ENCODE results near the gene SLC25A18. TPM values are rescaled to one million over a fixed set of nuclear protein-coding genes. Genes with fewer than 3 reads are reported as not detected.
"Not testable (repeated sequence)": the region's sequence is repeated elsewhere in the genome, so short reads cannot be mapped to it uniquely, and the experiment has no call there.

Gene SLC25A18, protein sequence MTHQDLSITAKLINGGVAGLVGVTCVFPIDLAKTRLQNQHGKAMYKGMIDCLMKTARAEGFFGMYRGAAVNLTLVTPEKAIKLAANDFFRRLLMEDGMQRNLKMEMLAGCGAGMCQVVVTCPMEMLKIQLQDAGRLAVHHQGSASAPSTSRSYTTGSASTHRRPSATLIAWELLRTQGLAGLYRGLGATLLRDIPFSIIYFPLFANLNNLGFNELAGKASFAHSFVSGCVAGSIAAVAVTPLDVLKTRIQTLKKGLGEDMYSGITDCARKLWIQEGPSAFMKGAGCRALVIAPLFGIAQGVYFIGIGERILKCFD
- 2.5 TPM for total RNA-seq
- long read RNA-seq, partial matches to known transcripts = 1 of 4 reads
- long read RNA-seq, other reads (novel, unspliced or antisense) = 3 of 4 reads

DNA sequence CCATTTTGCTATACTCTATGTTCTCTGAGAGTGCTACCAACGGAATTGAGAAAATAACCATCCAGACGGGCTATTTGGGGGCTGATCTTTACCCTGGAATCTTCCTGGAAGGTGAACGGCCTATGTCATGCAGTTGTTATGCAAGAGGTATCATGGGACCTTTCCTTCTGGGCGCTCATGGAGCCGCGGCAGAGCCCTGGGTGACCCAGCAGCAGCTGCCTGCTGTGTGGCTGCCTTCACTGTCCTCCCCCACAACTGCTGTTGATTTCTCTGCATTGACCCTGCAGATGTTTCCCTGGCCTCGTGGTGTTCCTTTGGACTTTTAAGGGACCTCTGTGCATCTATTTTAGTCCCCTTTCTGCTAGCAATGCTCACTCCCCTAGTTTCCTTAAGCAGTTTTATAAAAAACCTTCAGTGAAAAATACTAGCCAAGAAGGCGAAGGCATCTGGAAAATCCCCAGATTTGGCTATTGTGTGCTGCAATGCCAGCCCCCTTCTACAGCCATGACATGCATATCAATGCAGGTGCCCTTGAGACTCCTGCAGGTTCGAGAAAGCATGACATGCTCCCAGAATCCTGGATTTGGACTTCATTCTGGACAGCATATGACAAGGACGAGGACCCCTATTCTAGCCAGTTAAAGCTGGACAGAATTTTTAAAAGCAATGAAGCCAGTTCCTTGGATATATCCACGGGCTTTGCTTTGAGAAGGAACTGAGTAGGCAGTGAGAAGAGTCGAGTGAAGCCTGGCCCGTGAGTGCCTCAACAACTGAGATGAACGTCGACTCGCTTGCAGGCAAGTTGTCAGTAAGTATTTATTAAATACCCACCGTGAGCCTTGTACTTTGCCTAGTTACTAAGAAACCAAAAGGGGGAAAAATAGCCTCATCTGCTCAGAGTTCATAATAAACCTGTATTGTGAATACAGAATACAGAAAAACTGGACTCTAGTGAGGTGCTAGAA, at the start of gene SLC25A18:
TSS of gene SLC25A18 (plus strand) at position 593 of the 965 bp plus-strand sequence. CDS start 16,447 bp downstream, outside the sequence.
- DNase-seq (peak; percentile 79), ATAC-seq (ENCODE audit: poor library complexity) (peak; percentile 90)
- intact Hi-C loops (cut with DNase I) = no loop called here

DNA sequence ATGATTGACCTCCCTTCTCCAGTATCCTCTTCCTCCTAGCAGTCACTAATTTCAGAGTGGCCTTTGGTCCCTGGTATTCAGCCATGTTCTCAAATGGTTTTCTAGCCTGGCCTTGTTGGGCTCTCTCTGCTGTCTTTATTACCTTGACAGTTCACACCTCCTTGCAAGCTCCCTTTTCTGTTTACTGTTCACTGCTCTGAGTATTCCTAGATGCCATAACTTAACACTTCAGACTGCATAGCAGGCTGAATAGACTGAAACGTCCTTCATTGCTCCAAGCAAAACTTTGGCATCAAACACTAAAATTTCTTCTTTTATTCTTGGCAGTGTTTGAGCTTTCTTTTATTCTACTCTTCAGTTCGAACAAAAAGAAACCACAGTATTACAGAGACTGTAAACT, 49.7 kb upstream of the SLC25A18 start:
- DNase-seq (no peak), ATAC-seq (ENCODE audit: poor library complexity) (peak; percentile 60)
- intact Hi-C loops (cut with DNase I) = no loop called here

DNA sequence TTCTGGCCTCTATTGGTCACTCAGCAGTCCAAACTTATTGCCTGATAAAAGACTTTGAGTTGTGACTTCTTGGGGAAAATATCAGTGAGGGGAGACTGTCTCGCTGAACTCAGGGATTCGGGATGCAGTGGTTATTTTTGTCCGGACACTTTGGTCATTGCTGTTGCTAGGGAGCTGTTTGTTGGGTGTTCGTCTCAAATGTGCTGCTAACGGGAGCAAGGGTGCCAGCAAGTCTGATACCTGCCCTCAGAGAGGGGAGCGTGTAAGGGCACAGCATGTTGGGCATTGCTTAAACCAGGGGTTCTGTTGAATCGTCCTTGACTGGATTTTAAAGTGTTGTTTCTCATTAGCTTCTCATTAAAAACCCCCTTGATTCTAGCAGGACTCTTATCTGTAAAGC, 49.2 kb upstream of the SLC25A18 start:
- peak; percentile 48 for DNase-seq
- intact Hi-C loops (cut with DNase I) = no loop called here
- peak; percentile 88 for ATAC-seq (ENCODE audit: poor library complexity)

DNA sequence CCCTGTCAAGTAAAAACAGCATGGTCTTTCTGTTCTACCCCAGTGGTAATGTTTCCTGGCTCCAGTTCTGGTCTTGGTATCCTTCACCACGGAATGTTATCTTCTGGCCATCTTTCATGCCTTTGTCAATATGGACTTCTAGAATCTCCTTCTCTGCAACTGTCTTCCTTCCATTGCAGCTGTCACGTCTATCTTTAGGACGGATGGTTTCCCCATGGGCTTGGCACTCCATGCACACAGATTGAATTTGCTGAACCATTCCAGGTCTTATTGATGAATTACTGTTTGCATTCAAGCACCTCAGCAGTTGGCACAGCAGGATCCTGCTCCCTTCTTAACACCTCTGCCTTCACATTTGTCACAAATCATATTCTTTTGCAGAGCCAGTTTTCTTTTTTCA, 44.9 kb upstream of the SLC25A18 start:
- ATAC-seq (ENCODE audit: poor library complexity) = no peak
- no peak for DNase-seq
- intact Hi-C loops (cut with DNase I) = no loop called here

DNA sequence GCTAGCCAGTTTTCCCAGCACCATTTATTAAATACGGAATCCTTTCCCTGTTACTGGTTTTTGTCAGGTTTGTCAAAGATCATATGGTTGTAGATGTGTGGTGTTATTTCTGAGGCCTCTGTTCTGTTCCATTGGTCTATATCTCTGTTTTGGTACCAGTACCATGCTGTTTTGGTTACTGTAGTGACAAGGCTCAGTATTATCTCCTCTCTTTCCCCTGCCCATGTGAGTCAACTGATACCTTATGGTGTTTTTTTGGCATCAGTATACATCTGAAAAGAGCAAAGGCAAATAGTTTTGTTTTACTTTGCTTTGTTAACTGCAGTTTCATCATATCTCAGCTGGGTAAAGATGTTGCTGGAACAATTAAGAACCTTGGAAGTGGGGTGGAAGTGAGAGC, 41.3 kb upstream of the SLC25A18 start:
- peak; percentile 40 for ATAC-seq (ENCODE audit: poor library complexity)
- intact Hi-C loops (cut with DNase I); DNase-seq: not testable (repeated sequence)

DNA sequence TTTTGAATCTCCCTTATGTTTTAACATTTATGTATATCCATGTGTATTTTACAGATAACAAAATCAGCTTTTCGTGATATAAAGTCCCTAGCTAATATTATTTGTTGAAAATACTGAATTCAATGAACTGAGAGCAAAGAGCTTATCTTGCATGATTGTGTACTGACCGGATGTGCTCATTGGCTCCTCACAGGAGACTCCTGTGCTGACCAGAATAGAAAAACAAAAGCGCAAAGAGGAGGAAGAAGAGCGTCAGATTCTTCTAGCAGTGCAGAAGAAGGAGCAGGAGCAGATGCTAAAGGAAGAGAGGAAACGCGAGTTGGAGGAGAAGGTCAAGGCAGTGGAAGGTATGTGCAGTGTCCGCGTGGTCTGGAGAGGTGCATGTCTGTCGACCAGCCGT, 39.4 kb upstream of the SLC25A18 start:
- ATAC-seq (ENCODE audit: poor library complexity) = no peak
- no peak for DNase-seq
- intact Hi-C loops (cut with DNase I) = no loop called here

DNA sequence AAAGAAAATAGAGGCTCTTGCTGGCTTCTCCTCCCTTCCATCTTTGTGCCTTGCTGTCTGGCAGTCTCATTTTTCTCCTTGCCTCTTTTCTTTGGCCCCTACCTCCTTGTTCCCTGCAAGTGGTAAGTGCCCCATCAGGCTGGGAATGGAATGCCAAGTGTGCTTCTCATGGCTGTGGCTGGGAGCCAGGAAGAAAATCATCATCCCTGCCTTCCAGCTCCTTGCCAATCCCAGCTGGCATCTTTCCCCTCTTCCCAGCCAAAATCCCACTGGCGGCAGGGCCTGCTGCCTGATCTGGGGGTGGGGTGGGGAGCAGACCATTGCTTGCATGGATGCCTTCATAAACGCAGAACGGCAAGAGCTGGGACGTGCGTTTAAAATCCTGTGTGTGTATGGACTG, 27.0 kb upstream of the SLC25A18 start:
- intact Hi-C loops (cut with DNase I) = no loop called here
- DNase-seq = no peak
- ATAC-seq (ENCODE audit: poor library complexity) = no peak

DNA sequence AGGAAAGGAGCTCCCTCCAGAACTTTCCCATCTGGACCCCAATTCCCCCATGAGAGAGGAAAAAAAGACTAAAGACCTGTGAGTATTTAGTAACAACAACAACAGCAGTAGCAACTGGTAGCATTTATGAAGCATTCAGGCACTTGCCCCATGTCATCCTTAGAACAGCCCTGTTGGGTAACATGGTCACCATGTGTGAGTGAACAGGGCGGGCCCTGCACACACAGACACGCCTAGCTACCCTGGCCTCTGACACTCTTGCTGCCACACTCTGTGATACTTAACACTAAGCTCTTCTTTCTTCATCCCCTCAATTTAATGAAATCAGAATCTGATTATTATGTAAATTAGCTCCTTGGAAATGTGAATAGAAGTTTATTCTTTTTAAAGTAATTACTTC, 26.1 kb upstream of the SLC25A18 start:
- DNase-seq (no peak), ATAC-seq (ENCODE audit: poor library complexity) (no peak)
- intact Hi-C loops (cut with DNase I) = no loop called here

DNA sequence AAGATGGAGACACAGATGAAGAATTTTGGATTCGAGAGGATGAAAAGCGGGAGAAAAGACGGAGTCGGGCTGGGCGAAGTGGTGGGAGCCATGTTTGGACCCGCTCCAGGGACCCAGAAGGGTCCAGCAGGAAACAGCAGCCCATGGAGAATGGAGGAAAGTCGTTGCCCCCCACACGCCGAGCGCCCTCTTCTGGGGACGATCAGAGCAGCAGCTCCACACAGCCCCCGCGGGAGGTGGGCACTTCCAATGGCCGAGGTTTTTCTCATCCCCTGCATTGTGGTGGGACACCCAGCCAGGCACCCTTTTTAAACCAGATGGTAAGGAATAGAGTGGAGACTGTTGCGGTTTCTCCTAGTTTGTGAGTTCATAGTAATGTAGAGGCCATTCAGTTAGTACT, 22.8 kb upstream of the SLC25A18 start:
- intact Hi-C loops (cut with DNase I) = no loop called here
- no peak for DNase-seq
- no peak for ATAC-seq (ENCODE audit: poor library complexity)

DNA sequence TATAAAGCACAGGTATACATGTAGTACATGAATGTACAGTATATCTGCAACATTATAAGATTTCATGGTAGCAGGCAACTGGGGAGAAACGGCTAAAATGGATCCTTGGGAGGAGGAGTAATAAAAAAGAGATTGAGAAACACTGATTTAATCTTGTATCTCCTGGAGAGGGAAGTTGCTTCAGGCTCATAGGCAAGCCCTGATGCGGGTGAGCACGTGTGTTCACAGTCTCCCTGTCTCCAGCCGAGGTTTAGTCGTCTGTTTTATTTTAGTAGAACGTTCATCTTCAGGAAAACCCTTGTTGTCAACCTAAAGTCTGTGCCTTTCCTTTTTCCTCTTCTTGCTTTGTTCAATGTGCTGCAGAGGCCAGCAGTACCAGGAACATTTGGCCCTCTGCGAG, 21.8 kb upstream of the SLC25A18 start:
- DNase-seq = no peak
- no peak for ATAC-seq (ENCODE audit: poor library complexity)
- intact Hi-C loops (cut with DNase I) = no loop called here

DNA sequence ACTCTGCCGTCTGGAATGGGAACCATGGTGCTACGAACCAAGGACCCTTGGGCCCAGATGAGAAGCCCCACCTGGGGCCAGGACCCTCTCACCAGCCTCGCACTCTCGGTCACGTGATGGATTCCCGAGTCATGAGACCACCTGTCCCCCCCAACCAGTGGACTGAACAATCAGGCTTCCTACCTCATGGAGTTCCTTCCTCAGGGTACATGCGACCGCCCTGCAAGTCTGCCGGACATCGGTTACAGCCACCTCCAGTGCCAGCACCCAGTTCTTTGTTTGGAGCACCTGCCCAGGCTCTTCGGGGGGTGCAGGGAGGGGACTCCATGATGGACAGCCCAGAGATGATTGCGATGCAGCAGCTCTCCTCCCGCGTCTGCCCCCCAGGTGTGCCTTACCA, 20.8 kb upstream of the SLC25A18 start:
- intact Hi-C loops (cut with DNase I) = no loop called here
- ATAC-seq (ENCODE audit: poor library complexity) (no peak), DNase-seq (no peak)

DNA sequence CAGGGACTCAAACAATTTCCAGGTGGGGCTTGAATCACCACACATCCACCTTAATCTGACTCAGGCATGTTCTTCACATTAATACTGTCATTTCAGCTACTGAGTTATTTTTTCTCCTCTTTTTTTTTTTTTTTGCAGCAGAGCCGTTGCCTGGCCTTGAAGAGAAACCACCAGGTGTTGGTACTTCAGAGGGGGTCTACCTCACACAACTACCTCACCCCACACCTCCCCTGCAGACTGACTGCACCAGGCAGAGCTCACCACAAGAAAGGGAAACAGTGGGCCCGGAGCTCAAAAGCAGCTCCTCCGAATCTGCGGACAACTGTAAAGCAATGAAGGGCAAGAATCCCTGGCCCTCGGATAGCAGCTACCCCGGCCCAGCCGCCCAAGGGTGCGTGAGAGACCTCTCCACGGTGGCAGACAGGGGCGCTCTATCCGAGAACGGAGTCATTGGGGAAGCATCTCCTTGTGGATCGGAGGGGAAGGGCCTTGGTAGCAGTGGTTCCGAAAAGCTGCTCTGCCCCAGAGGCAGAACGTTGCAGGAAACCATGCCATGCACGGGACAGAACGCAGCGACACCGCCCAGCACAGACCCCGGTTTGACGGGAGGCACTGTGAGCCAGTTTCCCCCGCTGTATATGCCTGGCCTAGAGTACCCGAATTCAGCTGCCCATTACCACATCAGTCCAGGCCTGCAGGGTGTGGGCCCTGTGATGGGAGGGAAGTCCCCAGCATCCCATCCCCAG, 15.1 kb upstream of the SLC25A18 start:
- intact Hi-C loops (cut with DNase I) = no loop called here
- DNase-seq (no peak), ATAC-seq (ENCODE audit: poor library complexity) (no peak)

DNA sequence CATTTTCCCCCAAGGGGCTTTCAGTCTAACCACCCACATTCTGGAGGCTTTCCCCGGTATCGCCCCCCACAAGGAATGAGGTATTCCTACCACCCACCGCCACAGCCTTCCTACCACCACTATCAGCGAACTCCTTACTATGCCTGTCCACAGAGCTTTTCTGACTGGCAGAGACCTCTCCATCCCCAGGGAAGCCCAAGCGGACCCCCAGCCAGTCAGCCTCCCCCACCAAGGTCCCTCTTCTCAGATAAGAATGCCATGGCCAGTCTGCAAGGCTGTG, 14.6 kb upstream of the SLC25A18 start:
- intact Hi-C loops (cut with DNase I) = no loop called here

DNA sequence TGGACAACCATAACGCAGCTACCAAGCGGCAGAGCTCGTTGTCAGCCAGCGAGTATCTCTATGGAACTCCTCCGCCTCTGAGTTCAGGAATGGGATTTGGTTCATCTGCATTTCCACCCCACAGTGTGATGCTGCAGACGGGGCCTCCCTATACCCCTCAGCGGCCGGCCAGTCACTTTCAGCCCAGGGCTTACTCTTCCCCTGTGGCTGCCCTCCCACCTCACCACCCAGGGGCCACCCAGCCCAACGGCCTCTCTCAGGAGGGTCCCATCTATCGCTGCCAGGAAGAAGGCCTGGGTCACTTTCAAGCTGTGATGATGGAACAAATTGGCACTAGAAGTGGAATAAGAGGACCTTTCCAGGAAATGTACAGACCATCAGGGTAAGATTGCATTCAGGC, 14.1 kb upstream of the SLC25A18 start:
- ATAC-seq (ENCODE audit: poor library complexity) (no peak), DNase-seq (no peak)
- intact Hi-C loops (cut with DNase I) = no loop called here

More for the DNA sequence above, 14.6 kb upstream of the SLC25A18 start:
- no peak for ATAC-seq (ENCODE audit: poor library complexity)
- no peak for DNase-seq

DNA sequence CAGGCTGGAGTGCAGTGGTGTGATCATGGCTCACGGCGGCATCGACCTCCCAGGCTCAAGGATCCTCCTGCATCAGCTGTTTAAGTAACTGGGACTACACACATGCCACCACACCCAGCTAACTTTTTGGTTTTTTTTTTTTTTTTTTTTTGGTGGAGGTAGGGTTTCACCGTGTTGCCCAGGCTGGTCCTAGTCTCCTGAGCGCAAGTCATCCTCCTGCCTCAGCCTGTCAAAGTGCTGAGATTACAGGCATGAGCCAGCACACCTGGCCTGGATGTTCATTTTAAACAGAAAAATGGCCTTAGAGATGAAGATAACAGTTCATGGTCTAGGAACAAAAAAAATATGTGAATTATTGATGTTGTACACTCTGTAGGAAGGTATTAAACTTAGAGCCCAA, 13.6 kb upstream of the SLC25A18 start:
- intact Hi-C loops (cut with DNase I) = no loop called here
- ATAC-seq (ENCODE audit: poor library complexity) (no peak), DNase-seq (no peak)

DNA sequence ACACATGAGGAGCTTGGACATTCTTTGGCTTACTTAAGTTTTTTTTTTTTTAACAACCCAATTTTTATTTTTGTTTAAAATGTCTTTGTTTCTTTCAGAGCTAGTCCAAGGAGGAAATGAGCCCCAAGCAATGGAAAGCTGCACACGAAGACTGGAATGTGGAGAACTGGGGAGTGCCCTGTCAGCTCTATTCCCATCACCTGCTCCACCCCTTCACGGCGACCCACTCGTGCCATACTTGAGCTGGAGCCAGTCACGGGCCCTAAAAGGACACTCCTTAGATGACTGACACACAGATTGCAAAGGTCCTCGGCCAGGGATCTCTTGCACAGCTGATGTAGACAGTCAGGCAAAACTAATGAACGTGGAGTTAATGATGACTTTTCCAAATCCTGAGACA, 10.6 kb upstream of the SLC25A18 start:
- intact Hi-C loops (cut with DNase I) = no loop called here

DNA sequence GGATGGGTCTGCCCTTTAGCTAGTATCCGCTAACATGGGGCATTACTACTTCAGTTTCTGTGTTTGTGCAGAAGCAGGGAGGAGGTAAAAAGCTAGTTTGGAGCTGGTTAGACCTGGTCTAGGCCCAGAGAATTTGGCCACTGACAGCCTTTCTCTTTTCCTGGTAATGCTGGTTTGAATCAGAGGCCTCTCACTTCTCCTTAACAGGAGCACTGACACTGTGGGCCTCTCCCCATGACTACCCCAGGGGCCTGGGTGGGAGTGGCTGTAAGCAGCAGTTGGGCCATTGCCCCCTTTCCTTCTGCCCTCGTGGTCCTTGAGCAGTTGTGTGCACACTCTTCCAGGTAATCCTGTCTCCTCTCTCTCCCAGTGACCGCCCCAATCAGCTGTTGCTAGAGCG, 8.5 kb upstream of the SLC25A18 start:
- intact Hi-C loops (cut with DNase I) = loop anchor here (5.0 kb wide), 1 partner anchor 52 kb away; no protein-coding TSS in a partner anchor
- DNase-seq (no peak), ATAC-seq (ENCODE audit: poor library complexity) (no peak)

More for the DNA sequence above, 10.6 kb upstream of the SLC25A18 start:
- peak; percentile 57 for DNase-seq
- ATAC-seq (ENCODE audit: poor library complexity) = peak; percentile 79

DNA sequence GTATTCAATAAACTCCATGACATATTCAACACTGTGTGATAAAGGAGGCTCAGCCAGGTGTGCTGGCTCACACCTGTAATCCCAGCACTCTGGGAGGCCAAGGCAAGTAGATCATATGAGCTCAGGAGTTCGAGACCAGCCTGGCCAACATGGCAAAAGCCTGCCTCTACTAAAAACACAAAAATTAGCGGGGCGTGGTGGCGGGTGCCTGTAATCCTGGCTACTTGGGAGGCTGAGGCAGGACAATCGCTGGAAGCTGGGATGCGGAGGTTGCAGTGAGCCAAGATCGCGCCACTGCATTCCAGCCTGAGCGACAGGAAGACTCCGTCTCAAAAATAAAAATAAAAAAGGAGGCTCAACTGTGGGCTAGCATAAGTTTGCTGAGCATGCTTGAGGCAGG, 4.1 kb upstream of the SLC25A18 start:
- DNase-seq = no peak
- ATAC-seq (ENCODE audit: poor library complexity) = no peak
- intact Hi-C loops (cut with DNase I) = loop anchor here (5.0 kb wide), 1 partner anchor 48 kb away; no protein-coding TSS in a partner anchor

DNA sequence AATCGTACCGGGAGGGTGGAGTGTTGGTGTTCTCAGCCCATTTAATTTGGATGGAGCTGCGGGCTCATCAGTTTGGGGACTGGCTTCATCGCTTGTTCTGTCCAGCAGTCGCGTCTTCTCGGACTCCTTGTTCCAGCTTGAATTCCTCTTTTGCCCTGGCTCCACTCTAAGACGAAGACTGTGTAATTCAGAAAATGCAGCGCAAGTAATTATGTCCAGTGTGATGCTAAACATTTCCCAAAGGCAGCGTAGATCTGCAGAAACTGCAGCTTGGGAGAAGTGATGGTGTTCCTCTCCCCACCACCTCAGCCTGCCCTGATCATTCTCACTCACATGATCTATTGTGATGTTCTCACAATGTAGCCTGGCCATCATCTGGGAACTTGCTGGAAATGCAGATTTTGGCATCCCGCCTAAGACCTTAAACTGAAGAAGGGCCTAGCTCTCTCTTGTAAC, 666 bp downstream of the SLC25A18 start:
- DNase-seq (no peak), ATAC-seq (ENCODE audit: poor library complexity) (peak; percentile 41)
- intact Hi-C loops (cut with DNase I) = no loop called here
